AG10803 (cell line): ENCODE data around the gene ASB3.

ENCODE experiments used
- DNase-seq: peaks from one replicate; pipeline ENCODE4 v3.0.0; 2010; ENCODE audit warnings: low read depth
- H3K4me3 ChIP-seq: 2 replicates; pipeline ENCODE4 v1.5.1; 2011; ENCODE audit warnings: mild to moderate bottlenecking, low read length, control low read depth
- TF ChIP-seq, protein P1 (sequence below): conservative IDR thresholded peaks from 2 replicates; pipeline ENCODE4 v1.5.1; 2011; ENCODE audit warnings: mild to moderate bottlenecking, low read length, control low read depth, inconsistent platforms

The ASB3 gene

GRCh38 chr2:53654396-53654795 lies 132.4 kb downstream of the ASB3 start:
- TF ChIP-seq, protein P1, sequence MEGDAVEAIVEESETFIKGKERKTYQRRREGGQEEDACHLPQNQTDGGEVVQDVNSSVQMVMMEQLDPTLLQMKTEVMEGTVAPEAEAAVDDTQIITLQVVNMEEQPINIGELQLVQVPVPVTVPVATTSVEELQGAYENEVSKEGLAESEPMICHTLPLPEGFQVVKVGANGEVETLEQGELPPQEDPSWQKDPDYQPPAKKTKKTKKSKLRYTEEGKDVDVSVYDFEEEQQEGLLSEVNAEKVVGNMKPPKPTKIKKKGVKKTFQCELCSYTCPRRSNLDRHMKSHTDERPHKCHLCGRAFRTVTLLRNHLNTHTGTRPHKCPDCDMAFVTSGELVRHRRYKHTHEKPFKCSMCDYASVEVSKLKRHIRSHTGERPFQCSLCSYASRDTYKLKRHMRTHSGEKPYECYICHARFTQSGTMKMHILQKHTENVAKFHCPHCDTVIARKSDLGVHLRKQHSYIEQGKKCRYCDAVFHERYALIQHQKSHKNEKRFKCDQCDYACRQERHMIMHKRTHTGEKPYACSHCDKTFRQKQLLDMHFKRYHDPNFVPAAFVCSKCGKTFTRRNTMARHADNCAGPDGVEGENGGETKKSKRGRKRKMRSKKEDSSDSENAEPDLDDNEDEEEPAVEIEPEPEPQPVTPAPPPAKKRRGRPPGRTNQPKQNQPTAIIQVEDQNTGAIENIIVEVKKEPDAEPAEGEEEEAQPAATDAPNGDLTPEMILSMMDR = no peak
- DNase-seq = no peak
- H3K4me3 ChIP-seq = no peak overlapping the region

DNA sequence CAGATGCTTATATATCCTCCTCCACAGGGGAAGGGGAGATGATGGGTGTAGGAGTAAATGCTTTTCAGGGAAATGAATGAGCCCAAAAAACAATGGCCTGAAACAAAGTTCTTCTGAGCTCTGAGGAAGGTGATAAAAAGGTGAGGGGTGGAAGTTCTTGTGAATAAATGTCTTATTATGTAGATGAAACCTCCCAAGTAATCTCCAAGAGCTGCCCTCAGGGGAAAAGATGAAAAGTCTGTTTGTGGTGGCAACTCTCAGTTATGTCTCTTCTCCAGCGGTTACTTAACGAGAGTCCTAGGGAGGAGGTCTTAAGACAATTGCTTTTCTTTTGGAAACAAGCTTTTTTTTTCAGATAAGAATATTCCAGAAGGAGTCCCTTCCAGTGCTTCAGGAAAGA lies 134.6 kb downstream of the ASB3 start:
- DNase-seq = no peak
- TF ChIP-seq, protein P1 = no peak
- no peak overlapping the region for H3K4me3 ChIP-seq

DNA sequence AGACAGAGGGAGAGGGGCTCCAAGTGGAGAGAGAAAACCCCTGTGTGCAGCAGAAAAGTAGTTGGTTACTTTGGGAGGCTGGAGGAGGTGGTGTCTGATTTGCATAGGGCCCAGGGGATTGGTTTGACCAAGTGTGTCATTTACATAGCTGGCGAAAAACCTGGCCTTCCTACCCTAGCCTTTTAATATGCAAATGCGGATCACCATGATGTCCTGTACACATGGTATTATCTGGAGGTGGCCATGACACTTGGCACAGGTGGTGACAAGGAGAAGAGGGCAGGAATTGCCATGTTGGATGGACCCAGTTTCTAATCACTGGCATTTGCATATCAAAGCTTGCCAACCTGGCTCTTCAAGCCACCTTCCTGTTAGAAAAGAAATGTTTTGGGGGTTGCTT lies 140.0 kb downstream of the ASB3 start:
- H3K4me3 ChIP-seq = no peak overlapping the region
- no peak for DNase-seq
- TF ChIP-seq, protein P1 = no peak

DNA sequence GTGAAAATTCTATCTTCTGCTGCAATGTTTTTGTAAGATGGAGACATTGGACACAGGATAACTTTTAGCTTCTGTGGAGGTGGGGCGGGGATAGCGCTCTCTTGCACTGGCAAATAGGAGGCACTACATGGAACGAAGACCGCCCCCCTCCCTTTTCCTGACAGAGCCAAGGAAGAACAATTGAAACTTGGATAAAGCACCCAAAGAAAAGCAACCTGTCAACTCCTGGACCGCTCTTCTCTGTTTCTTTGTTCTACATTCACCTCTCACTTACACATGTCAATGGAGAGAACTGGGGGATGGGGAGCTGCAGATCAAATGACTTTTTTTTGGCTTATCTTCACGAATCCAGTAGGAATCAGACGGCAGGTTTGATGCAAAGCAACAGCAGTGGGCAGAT lies 145.5 kb downstream of the ASB3 start:
- no peak overlapping the region for H3K4me3 ChIP-seq
- DNase-seq = no peak
- TF ChIP-seq, protein P1 = no peak

GRCh38 chr2:53640466-53640865 lies 146.3 kb downstream of the ASB3 start:
- TF ChIP-seq, protein P1 = no peak
- H3K4me3 ChIP-seq = no peak overlapping the region
- DNase-seq = no peak

DNA sequence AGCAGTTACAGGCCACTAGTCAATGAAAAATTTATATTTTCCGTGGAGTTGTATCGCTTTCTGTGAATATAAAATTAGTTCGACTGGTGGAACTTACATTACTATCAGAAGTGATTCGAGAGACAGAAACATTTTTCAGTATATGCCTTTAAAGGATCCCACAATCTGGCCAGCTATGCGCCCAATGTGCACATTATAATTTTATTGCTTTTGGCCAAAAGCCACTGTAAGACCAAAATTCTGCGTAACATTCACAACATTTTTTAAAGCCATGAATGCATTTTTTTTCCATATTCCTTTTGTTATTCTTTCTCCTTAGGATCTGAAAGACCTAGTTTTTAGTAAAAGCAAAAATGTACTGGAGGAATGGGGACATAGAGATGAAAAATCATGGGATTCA lies 150.2 kb downstream of the ASB3 start:
- peak; percentile 6 for DNase-seq
- H3K4me3 ChIP-seq = no peak overlapping the region
- TF ChIP-seq, protein P1 = no peak

GRCh38 chr2:53636109-53636508 lies 150.6 kb downstream of the ASB3 start:
- TF ChIP-seq, protein P1 = no peak
- no peak overlapping the region for H3K4me3 ChIP-seq
- no peak for DNase-seq
